MCF 10A (cell line): ENCODE data around the gene CTDSP1. TPM values are rescaled to one million over a fixed set of nuclear protein-coding genes. Genes with fewer than 3 reads are reported as not detected.

ENCODE experiments used
- BruUV-seq: library from RNA; stranded (reverse); fragments of 400-500 nt; replicated peaks from 2 replicates; lab custom pipeline; 2021; lab: Mats Ljungman, UMichigan
- CTCF ChIA-PET: fragments of 300-600 bp; sonication (Branson Sonifier 250); formaldehyde crosslinking; extraction: SDS; loops from one replicate; lab custom pipeline; 2021; ENCODE audit warnings: antibody characterized with exemption, inconsistent platforms; lab: Yijun Ruan, JAX
- POLR2A ChIA-PET: fragments of 300-600, 350-650 bp; sonication (Branson Sonifier 250); formaldehyde crosslinking; extraction: SDS; loops from one replicate; lab custom pipeline; 2020; ENCODE audit warnings: antibody characterized with exemption, inconsistent platforms; lab: Yijun Ruan, JAX
- DNase-seq: peaks from one replicate; pipeline ENCODE4 v3.0.0-alpha.2; 2018; ENCODE audit not compliant: unreplicated experiment
- H3K27ac Mint-ChIP-seq: one replicate; pipeline ENCODE4 v1.8.0; 2022; ENCODE audit warnings: mild to moderate bottlenecking, low read depth, mixed read lengths; ENCODE audit not compliant: unreplicated experiment
- H3K27me3 Mint-ChIP-seq: one replicate; pipeline ENCODE4 v1.8.0; 2022; ENCODE audit warnings: mixed read lengths; ENCODE audit not compliant: insufficient read depth, unreplicated experiment
- H3K36me3 Mint-ChIP-seq: one replicate; pipeline ENCODE4 v1.8.0; 2022; ENCODE audit warnings: mild to moderate bottlenecking, moderate library complexity, mixed read lengths; ENCODE audit not compliant: insufficient read depth, unreplicated experiment
- H3K4me1 Mint-ChIP-seq: one replicate; pipeline ENCODE4 v1.8.0; 2022; ENCODE audit warnings: mixed read lengths; ENCODE audit not compliant: insufficient read depth, unreplicated experiment
- H3K4me3 Mint-ChIP-seq: one replicate; pipeline ENCODE4 v1.8.0; 2022; ENCODE audit warnings: mild to moderate bottlenecking, moderate library complexity, mixed read lengths; ENCODE audit not compliant: unreplicated experiment
- H3K9me3 Mint-ChIP-seq: one replicate; pipeline ENCODE4 v1.8.0; 2022; ENCODE audit warnings: mixed read lengths; ENCODE audit not compliant: unreplicated experiment
- intact Hi-C: fragments of 100-400 bp; cut with micrococcal nuclease; formaldehyde crosslinking; loops from 2 replicates; pipeline ENCODE4 v1.14.1; 2022
- total RNA-seq: library from RNA; stranded (reverse); gene quantifications from 2 replicates; pipeline ENCODE4 v1.2.3, GENCODE V29; 2022
- TF ChIP-seq, protein P1 (sequence below): fragments of 200-600 bp; IDR thresholded peaks from one replicate; pipeline ENCODE4 v1.8.0; 2022; ENCODE audit warnings: antibody characterized with exemption, mild to moderate bottlenecking; ENCODE audit not compliant: unreplicated experiment

The CTDSP1 gene
- total RNA-seq, 1 experiment from 2014 or later: 72.3 TPM

DNA sequence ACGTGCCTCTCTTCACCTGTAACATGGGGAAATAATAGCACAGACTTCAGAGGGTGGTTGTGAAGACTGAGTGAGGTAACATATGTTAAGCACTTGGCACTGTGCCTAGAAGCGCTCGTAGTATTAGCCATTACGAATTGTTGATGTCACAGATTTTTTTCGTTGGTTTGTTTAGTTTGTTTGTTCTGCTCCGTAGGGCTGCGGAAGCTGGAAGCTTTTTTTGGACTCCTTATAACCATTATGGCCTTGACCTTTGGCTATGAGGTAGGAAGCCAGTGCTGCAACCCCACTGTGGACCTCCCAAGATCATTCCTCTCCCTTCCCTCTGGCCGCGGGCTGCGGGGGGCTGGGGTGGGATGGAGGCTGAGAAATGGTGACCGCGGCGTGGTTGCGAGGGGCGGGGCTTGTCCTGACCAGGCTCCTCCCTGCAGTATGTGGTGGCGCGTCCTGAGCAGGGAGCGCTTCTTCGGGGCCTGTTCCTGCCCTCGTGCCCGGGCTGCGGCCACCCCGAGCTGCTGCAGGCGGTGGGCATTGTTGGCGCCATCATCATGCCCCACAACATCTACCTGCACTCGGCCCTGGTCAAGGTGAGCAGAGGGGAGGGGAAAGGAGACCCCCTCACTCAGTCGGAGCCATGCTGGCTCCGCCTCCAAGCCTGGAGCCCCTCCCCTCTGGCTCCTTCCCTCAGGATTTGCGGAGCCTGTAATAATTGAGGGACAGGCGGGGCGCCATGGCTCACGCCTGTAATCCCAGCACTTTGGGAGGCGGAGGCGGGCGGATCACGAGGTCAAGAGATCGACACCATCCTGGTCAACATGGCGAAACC is 12.1 kb upstream of the CTDSP1 start:
- no peaks in the 10 kb centered on the region for H3K36me3 Mint-ChIP-seq
- H3K9me3 Mint-ChIP-seq: no peaks in the 10 kb centered on the region
- TF ChIP-seq, protein P1, sequence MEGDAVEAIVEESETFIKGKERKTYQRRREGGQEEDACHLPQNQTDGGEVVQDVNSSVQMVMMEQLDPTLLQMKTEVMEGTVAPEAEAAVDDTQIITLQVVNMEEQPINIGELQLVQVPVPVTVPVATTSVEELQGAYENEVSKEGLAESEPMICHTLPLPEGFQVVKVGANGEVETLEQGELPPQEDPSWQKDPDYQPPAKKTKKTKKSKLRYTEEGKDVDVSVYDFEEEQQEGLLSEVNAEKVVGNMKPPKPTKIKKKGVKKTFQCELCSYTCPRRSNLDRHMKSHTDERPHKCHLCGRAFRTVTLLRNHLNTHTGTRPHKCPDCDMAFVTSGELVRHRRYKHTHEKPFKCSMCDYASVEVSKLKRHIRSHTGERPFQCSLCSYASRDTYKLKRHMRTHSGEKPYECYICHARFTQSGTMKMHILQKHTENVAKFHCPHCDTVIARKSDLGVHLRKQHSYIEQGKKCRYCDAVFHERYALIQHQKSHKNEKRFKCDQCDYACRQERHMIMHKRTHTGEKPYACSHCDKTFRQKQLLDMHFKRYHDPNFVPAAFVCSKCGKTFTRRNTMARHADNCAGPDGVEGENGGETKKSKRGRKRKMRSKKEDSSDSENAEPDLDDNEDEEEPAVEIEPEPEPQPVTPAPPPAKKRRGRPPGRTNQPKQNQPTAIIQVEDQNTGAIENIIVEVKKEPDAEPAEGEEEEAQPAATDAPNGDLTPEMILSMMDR: no peak
- CTCF ChIA-PET: interaction anchor here (1.6 to 2.5 kb wide), 2 partner anchors 31 to 86 kb away, joined by 5 to 8 read pairs; partner anchors contain the start of gene CATIP
- H3K27ac Mint-ChIP-seq: no peak overlapping the region
- intact Hi-C loops: no loop called here
- H3K27me3 Mint-ChIP-seq: no peaks in the 10 kb centered on the region
- POLR2A ChIA-PET: interaction anchor here (1.1 kb wide), 1 partner anchor 117 kb away, joined by 5 read pairs; the partner anchor contains the start of gene PNKD
- H3K4me1 Mint-ChIP-seq: peaks cover 5% of the 10 kb centered on the region
- DNase-seq: peak; percentile 57
- BruUV-seq: no TSS peak
- H3K4me3 Mint-ChIP-seq: no peak overlapping the region

DNA sequence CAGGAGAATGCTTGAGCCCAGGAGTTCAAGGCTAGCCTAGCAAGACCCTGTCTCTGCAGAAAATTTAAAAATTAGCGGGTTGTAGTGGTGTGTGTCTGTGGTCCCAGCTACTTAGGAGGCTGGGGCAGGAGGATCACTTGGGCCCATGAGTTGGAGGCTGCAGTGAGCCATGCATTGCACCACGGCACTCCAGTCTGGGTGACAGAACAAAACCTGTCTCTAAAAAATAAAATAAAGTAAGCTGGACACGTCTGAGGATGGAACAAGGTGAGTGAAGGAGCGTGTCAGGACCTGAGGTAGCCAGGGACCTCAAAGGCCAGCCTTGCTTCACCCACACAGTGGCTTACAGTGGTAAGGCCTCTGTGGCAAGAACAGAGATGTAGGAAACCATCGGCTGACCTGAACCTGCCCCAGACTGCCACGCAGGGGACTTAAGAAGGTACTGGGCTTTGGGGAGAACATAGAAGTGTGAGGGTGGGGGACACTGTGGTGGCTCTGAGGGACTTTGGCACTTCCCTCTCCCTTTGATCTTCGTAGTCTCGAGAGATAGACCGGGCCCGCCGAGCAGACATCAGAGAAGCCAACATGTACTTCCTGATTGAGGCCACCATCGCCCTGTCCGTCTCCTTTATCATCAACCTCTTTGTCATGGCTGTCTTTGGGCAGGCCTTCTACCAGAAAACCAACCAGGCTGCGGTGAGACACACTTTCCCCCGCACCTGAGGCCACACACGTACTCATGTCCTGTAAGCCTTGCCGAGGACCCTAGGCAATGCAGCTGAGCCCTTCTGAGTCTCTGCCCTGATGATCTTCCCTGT is 10.1 kb upstream of the CTDSP1 start:
- no TSS peak for BruUV-seq
- no peak overlapping the region for H3K27ac Mint-ChIP-seq
- no peak for DNase-seq
- TF ChIP-seq, protein P1: no peak
- intact Hi-C loops: no loop called here
- POLR2A ChIA-PET: interaction anchor here (0.9 kb wide), 1 partner anchor 102 kb away, joined by 3 read pairs; no protein-coding TSS in a partner anchor
- H3K27me3 Mint-ChIP-seq: no peaks in the 10 kb centered on the region
- H3K9me3 Mint-ChIP-seq: no peaks in the 10 kb centered on the region
- no peaks in the 10 kb centered on the region for H3K36me3 Mint-ChIP-seq
- H3K4me1 Mint-ChIP-seq: peaks cover 5% of the 10 kb centered on the region
- CTCF ChIA-PET: interaction anchor here (0.6 kb wide), 1 partner anchor 139 kb away, joined by 3 read pairs; no protein-coding TSS in a partner anchor
- H3K4me3 Mint-ChIP-seq: no peak overlapping the region

DNA sequence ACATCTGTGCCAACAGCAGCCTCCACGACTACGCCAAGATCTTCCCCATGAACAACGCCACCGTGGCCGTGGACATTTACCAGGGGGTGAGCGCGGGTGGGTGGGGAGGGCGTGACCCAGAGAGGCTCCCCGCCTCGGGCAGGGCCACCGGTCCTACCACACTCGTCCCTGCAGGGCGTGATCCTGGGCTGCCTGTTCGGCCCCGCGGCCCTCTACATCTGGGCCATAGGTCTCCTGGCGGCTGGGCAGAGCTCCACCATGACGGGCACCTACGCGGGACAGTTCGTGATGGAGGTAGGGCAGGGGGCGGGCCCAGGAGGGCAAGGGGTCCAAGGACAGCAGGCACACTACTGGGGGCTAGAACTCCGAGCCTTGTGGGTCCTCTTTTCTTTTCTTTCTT is 8.5 kb upstream of the CTDSP1 start:
- no peaks in the 10 kb centered on the region for H3K27me3 Mint-ChIP-seq
- H3K4me1 Mint-ChIP-seq: peaks cover 5% of the 10 kb centered on the region
- intact Hi-C loops: no loop called here
- POLR2A ChIA-PET: no interaction called here
- TF ChIP-seq, protein P1: no peak
- H3K4me3 Mint-ChIP-seq: no peak overlapping the region
- peaks cover 7% of the 10 kb centered on the region for H3K36me3 Mint-ChIP-seq
- no peak for DNase-seq
- no peaks in the 10 kb centered on the region for H3K9me3 Mint-ChIP-seq
- no peak overlapping the region for H3K27ac Mint-ChIP-seq
- CTCF ChIA-PET: interaction anchor here (0.6 to 1.1 kb wide), 2 partner anchors 10 to 119 kb away, joined by 4 read pairs; no protein-coding TSS in a partner anchor
- no TSS peak for BruUV-seq
